Measurements from ENCODE around the gene ABLIM2.

DNA sequence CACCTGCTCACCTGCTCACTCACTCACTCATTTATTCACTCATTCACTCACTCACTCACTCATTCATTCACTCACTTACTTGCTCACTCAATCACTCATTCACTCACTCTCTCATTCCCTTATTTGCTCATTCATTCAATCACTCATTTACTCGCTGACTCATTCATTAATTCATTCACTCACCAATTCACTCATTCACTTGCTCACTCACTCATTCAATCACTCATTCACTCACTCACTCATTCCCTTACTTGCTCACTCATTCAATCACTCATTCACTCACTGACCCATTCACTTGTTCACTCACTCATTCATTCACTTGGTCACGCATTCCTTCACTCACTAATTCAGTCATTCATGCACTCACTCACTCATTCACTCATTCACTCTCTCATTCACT is 130.2 kb downstream of the ABLIM2 start:
- TF ChIP-seq, protein P1, sequence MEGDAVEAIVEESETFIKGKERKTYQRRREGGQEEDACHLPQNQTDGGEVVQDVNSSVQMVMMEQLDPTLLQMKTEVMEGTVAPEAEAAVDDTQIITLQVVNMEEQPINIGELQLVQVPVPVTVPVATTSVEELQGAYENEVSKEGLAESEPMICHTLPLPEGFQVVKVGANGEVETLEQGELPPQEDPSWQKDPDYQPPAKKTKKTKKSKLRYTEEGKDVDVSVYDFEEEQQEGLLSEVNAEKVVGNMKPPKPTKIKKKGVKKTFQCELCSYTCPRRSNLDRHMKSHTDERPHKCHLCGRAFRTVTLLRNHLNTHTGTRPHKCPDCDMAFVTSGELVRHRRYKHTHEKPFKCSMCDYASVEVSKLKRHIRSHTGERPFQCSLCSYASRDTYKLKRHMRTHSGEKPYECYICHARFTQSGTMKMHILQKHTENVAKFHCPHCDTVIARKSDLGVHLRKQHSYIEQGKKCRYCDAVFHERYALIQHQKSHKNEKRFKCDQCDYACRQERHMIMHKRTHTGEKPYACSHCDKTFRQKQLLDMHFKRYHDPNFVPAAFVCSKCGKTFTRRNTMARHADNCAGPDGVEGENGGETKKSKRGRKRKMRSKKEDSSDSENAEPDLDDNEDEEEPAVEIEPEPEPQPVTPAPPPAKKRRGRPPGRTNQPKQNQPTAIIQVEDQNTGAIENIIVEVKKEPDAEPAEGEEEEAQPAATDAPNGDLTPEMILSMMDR (IDR thresholded peaks at IDR 0.05), result no peak
- TF ChIP-seq POLR2A (IDR thresholded peaks at IDR 0.05), result no peak
